Measurements from ENCODE around the gene STK38L. TPM values are rescaled to one million over a fixed set of nuclear protein-coding genes. Genes with fewer than 3 reads are reported as not detected.

The STK38L gene
- total and polyA plus RNA-seq, 8 donors, result 28.2 to 45.1 (median 40.4) TPM

DNA sequence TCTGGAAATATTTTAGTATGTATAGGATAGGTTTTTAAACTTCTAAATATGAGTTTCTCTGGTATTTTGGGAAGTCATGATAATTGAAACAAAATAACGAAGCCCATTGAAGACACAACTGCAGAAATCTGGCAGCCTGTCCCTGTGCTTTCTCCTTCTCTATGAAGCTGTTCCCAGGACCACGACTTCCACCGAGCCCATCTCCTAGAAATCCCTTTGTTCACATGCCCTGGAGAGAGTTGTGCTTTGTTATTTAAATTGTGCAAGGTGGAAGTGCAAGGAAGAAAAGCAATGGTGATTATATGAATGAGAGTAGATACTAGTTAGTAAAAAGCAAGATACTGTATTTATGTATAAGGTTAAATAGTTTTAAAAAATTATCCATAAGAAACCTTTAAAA lies 32.2 kb downstream of the STK38L start:
- TF ChIP-seq, protein P1, sequence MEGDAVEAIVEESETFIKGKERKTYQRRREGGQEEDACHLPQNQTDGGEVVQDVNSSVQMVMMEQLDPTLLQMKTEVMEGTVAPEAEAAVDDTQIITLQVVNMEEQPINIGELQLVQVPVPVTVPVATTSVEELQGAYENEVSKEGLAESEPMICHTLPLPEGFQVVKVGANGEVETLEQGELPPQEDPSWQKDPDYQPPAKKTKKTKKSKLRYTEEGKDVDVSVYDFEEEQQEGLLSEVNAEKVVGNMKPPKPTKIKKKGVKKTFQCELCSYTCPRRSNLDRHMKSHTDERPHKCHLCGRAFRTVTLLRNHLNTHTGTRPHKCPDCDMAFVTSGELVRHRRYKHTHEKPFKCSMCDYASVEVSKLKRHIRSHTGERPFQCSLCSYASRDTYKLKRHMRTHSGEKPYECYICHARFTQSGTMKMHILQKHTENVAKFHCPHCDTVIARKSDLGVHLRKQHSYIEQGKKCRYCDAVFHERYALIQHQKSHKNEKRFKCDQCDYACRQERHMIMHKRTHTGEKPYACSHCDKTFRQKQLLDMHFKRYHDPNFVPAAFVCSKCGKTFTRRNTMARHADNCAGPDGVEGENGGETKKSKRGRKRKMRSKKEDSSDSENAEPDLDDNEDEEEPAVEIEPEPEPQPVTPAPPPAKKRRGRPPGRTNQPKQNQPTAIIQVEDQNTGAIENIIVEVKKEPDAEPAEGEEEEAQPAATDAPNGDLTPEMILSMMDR (IDR thresholded peaks at IDR 0.05), result no peak
- no peak for ATAC-seq
- H3K27me3 ChIP-seq, result no peaks in the 10 kb centered on the region

GRCh38 chr12:27277846-27278260 lies 33.8 kb downstream of the STK38L start:
- Histone ChIP-seq H3K9me3 (no peaks in the 10 kb centered on the region), H3K4me1 (peaks cover 3 to 16% of the 10 kb centered on the region in 2 donors), H3K4me3 (no peak overlapping the region), H3K27me3 (no peaks in the 10 kb centered on the region), H3K36me3 (no peaks in the 10 kb centered on the region), H3K27ac (peak overlapping the region in 1 of 2 donors; percentile 67)
- ATAC-seq (peak; percentile 83), DNase-seq (peak in 1 of 4 donors; percentile 33)
- intact Hi-C loops (cut with DNase I), result no loop called here
- TF ChIP-seq, protein P1 (IDR thresholded peaks at IDR 0.05), result no peak

More for the DNA sequence above, 32.2 kb downstream of the STK38L start:
- Histone ChIP-seq H3K27ac (no peak overlapping the region), H3K4me3 (no peak overlapping the region), H3K9me3 (no peaks in the 10 kb centered on the region), H3K4me1 (peaks cover 13 to 26% of the 10 kb centered on the region in 2 donors), H3K36me3 (no peaks in the 10 kb centered on the region)
- DNase-seq, result no peak
- intact Hi-C loops (cut with DNase I), result no loop called here

- DNase-seq, result no peak
- no peaks in the 10 kb centered on the region for H3K36me3 ChIP-seq
- peak; percentile 38 for ATAC-seq
- no peaks in the 10 kb centered on the region for H3K27me3 ChIP-seq
- no peak overlapping the region for H3K27ac ChIP-seq
- TF ChIP-seq, protein P1 (IDR thresholded peaks at IDR 0.05), result no peak
- peaks cover 3 to 16% of the 10 kb centered on the region in 2 donors for H3K4me1 ChIP-seq
- intact Hi-C loops (cut with DNase I), result no loop called here
- no peaks in the 10 kb centered on the region for H3K9me3 ChIP-seq
- no peak overlapping the region for H3K4me3 ChIP-seq
Measured at GRCh38 chr12:27279826-27280225, 35.7 kb downstream of the STK38L start.

DNA sequence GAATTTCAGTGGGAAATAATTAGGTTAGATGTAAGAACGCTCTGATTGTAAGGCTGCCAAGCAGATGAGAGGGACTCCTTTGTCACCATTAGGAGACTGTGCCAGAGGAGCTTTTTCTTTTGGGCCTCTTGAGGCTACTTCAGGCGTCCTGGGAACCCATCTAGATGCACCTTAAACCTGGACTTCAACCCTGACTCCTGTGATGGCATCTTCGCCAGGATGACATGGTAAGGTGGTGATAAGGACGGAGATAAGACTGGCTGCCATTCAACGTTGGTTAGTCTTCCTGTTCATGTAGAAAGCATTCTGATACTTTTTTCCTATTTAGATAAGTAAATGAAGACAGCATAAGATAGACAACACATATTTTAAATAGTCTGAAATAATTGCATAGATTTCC lies 36.3 kb downstream of the STK38L start:
- Histone ChIP-seq H3K4me3 (no peak overlapping the region), H3K4me1 (peaks cover 3 to 16% of the 10 kb centered on the region in 2 donors), H3K27me3 (no peaks in the 10 kb centered on the region), H3K27ac (no peak overlapping the region), H3K36me3 (no peaks in the 10 kb centered on the region), H3K9me3 (no peaks in the 10 kb centered on the region)
- ATAC-seq, result no peak
- TF ChIP-seq, protein P1 (IDR thresholded peaks at IDR 0.05), result no peak
- intact Hi-C loops (cut with DNase I), result no loop called here
- no peak for DNase-seq

GRCh38 chr12:27282754-27283153 lies 38.7 kb downstream of the STK38L start:
- Histone ChIP-seq H3K4me3 (no peak overlapping the region), H3K9me3 (no peaks in the 10 kb centered on the region), H3K27ac (no peak overlapping the region), H3K4me1 (peaks cover 3 to 10% of the 10 kb centered on the region in 2 donors), H3K36me3 (no peaks in the 10 kb centered on the region), H3K27me3 (no peaks in the 10 kb centered on the region)
- DNase-seq (no peak), ATAC-seq (no peak)
- intact Hi-C loops (cut with DNase I), result no loop called here
- TF ChIP-seq, protein P1 (IDR thresholded peaks at IDR 0.05), result no peak

Measured in left lung (tissue), 10 donors.